ENCODE data around the gene AEBP2.

- TF ChIP-seq TCF12 (IDR thresholded peaks at IDR 0.05; ENCODE audit: low read depth, low read length) (no peak), TEAD4 (IDR thresholded peaks at IDR 0.05; ENCODE audit: low read depth, low read length) (no peak), CTCF (IDR thresholded peaks at IDR 0.05; ENCODE audit: control extremely low read depth in 1 of 3, insufficient read depth in 1 of 3, low read depth in 1 of 3, low read length in 3 of 3) (no peak), SRF (IDR thresholded peaks at IDR 0.05; ENCODE audit: low read depth, low read length) (no peak), HDAC2 (IDR thresholded peaks at IDR 0.05; ENCODE audit: borderline replicate concordance in 1 of 2, low read depth in 2 of 2, low read length in 2 of 2) (peak in 1 of 2 experiments; percentile 76; a peak in 1 of 4 replicates), MAX (IDR thresholded peaks at IDR 0.05) (no peak)
These were observed 1.3 kb upstream of the AEBP2 start for GRCh38 chr12:19437996-19438395.

Measured in H1 (cell line).